Ovary (tissue), 9 donors: ENCODE measurements around the gene UROC1. TPM values are rescaled to one million over a fixed set of nuclear protein-coding genes. Genes with fewer than 3 reads are reported as not detected.
A peak's percentile ranks its signal among the peaks of the same experiment; 100 is the strongest.

ENCODE experiments used
- DNase-seq, 5 donors: peaks; one replicate each; pipeline ENCODE4 v3.0.0-alpha.2; 2019 to 2020
- H3K27ac ChIP-seq, 2 donors: fragments of 200-600 bp; one replicate each; pipeline versions ENCODE4 v1.5.1 to v1.8.0; 2019 to 2022
- H3K27me3 ChIP-seq: fragments of 200-600 bp; one replicate; pipeline ENCODE4 v1.8.0; 2022
- H3K36me3 ChIP-seq: fragments of 200-600 bp; sonication (generic); one replicate; pipeline ENCODE4 v1.5.1; 2019
- H3K4me1 ChIP-seq: one replicate; pipeline ENCODE4 v1.8.1; 2013; ENCODE audit warnings: mild to moderate bottlenecking, moderate library complexity; ENCODE audit not compliant: insufficient read depth
- H3K4me3 ChIP-seq: fragments of 200-600 bp; sonication (generic); one replicate; pipeline ENCODE4 v1.5.1; 2017
- H3K9me3 ChIP-seq, 2 donors: fragments of 200-600 bp in 1 of 2; sonication (generic) in 1 of 2; one replicate each; pipeline versions ENCODE4 v1.5.1 to v1.8.1; 2013 to 2019; ENCODE audit warnings: mild to moderate bottlenecking in 1 of 2, moderate library complexity in 1 of 2
- CTCF ChIP-seq, 3 donors: fragments of 450-650 bp in 2 of 3; fragments of 200-600 bp in 1 of 3; IDR thresholded peaks; one replicate each; pipeline versions ENCODE4 v1.5.1 to v1.8.0; 2016 to 2022; ENCODE audit warnings: antibody characterized with exemption in 3 of 3, mild to moderate bottlenecking in 1 of 3
- EP300 ChIP-seq: sonication (generic); formaldehyde crosslinking; IDR thresholded peaks from one replicate; pipeline ENCODE4 v1.6.1; 2017; ENCODE audit warnings: antibody characterized with exemption
- POLR2A ChIP-seq: fragments of 450-650 bp; IDR thresholded peaks from one replicate; pipeline ENCODE4 v1.6.1; 2017; ENCODE audit warnings: antibody characterized with exemption, mild to moderate bottlenecking, moderate library complexity
- WGBS, 3 donors: extraction: QIAGEN DNeasy Blood & Tissue Kit in 1 of 3; methylation state at CpG; one replicate each; pipeline versions ENCODE4 v1.1.5 to v1.1.7; 2013 to 2017; 5-methylcytosine and 5-hydroxymethylcytosine counted together
- intact Hi-C, 4 donors: fragments of 100-400 bp; cut with DNase I; formaldehyde crosslinking; loops; one replicate each; pipeline versions ENCODE4 v1.11.0 to v1.15.1; 2022 to 2023
- polyA plus RNA-seq, 2 donors: library from polyadenylated mRNA; stranded (reverse); fragments of 200-250 nt in 1 of 2; fragments of 350-450 nt in 1 of 2; fragmentation: Illumina TruSeq in 1 of 2; extraction: RNeasy Lipid Tissue Mini Kit (QIAGEN cat#74804) in 1 of 2; gene quantifications; one replicate each; pipeline ENCODE4 v1.2.3, GENCODE V29; 2013 to 2014
- total RNA-seq, 7 donors: library from RNA; depleted of rRNA in 2 of 7; stranded (reverse); fragments of >200 nt in 2 of 7; fragmentation: NEBNext Ultra II Directional in 3 of 7; extraction: Animal tissue kit (Norgen Biotek cat#: 25700) in 3 of 7; gene quantifications; one replicate each; pipeline versions ENCODE4 v1.1.0 to v1.2.4, GENCODE V29; 2016 to 2023
- donor health status: DM: no; HTN: no; CAD: no; lungs with moderate emphysema.
- donor health status: DM: no; HTN: no; CAD: no.
- donor health status: Bipolar disorder and iron deficiency.
- donor health status: DM: yes; HTN: yes; CAD: no.
- donor health status: DM: no; HTN: no; CAD: no.
- donor health status: DM: yes; HTN: yes; CAD: no.

UROC1 gene
- total and polyA plus RNA-seq, 9 donors: 0.06 to 0.32 (median 0.12) TPM; not detected in 4

DNA sequence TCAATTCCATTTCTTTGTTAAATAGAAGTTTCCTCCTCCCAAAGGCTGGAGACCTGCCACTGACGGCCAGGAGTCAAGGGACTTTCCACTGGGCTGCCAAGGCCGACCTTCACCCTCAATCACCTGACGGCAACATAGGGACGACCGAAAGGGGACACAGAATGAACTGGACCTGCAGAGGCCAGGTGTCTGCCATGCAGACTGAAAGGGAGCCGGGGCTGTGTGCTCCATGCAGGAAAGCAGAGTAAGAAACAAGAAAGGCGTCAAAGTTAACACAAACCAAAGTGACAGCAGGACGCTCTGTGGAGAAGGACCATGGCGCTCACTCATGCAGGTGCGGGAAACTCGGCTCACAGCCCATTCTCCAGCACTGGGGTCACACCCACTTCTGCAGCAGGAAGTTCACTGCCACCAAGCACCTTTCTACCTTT, 67.9 kb downstream of the UROC1 start:
- Histone ChIP-seq H3K9me3 (no peaks in the 10 kb centered on the region), H3K27ac (no peak overlapping the region), H3K4me1 (no peaks in the 10 kb centered on the region), H3K4me3 (no peak overlapping the region), H3K36me3 (no peaks in the 10 kb centered on the region), H3K27me3 (no peaks in the 10 kb centered on the region)
- DNase-seq: peak in 2 of 5 donors; percentile 5 to 9
- TF ChIP-seq POLR2A: no peak
- TF ChIP-seq CTCF (IDR thresholded peaks at IDR 0.05): no peak
- no peak for TF ChIP-seq EP300
- 81 to 85% (median 84%) methylated on average over 11 of the region's 11 CpGs for WGBS, 3 donors
- intact Hi-C loops: no loop called here

- Histone ChIP-seq H3K4me1 (no peaks in the 10 kb centered on the region), H3K9me3 (no peaks in the 10 kb centered on the region), H3K36me3 (no peaks in the 10 kb centered on the region), H3K4me3 (no peak overlapping the region), H3K27ac (no peak overlapping the region), H3K27me3 (no peaks in the 10 kb centered on the region)
- peak in 1 of 5 donors; percentile 4 for DNase-seq
- 81 to 86% (median 83%) methylated on average over 8 of the region's 8 CpGs for WGBS, 3 donors
- intact Hi-C loops: no loop called here
- TF ChIP-seq EP300: no peak
- TF ChIP-seq POLR2A: no peak
- no peak for TF ChIP-seq CTCF (IDR thresholded peaks at IDR 0.05)
Measured at GRCh38 chr3:126448893-126449180, 68.7 kb downstream of the UROC1 start.

DNA sequence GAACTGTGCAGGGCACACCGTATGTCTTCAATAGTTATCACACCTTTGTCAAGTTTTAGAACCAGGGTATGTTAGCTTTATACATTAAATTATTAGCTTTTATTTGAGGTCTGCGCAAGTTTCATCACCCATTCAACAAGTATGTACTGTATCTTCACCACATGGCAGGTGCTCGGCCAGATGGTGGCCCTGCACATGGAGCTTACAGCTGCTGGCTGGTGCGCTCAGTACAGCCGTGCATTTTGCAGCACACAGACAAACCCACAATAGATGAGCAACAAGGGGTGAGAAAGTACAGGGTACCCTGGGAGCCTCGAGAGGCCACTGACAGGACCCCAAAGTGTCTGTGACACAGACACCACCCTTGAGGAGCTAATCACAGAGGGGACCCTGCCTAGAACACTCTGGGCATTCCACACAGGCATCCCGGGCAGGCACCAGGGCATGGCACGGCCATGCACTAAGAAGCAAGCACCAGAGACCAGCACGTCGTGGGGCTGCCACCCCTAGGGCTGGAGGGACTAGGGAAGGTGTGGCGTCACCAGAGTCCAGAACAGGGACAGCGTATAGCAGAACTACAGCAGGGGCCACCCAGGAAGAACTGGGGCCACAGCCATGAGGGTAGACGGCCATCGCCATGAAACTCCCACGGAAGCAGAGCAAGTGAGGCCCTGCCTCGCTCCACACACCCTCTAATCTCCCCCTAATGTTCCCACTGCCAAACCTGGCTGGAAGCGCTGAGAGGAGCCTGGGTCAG, 69.3 kb downstream of the UROC1 start:
- no peaks in the 10 kb centered on the region for H3K27me3 ChIP-seq
- H3K27ac ChIP-seq: no peak overlapping the region
- peak in 2 of 5 donors; percentile 9 to 10 for DNase-seq
- WGBS, 3 donors: 87 to 89% (median 88%) methylated on average over 17 of the region's 17 CpGs
- TF ChIP-seq EP300 (no peak), POLR2A (no peak), CTCF (IDR thresholded peaks at IDR 0.05) (no peak)
- H3K9me3 ChIP-seq: no peaks in the 10 kb centered on the region
- H3K4me1 ChIP-seq: no peaks in the 10 kb centered on the region
- no peak overlapping the region for H3K4me3 ChIP-seq
- H3K36me3 ChIP-seq: no peaks in the 10 kb centered on the region
- intact Hi-C loops: no loop called here

DNA sequence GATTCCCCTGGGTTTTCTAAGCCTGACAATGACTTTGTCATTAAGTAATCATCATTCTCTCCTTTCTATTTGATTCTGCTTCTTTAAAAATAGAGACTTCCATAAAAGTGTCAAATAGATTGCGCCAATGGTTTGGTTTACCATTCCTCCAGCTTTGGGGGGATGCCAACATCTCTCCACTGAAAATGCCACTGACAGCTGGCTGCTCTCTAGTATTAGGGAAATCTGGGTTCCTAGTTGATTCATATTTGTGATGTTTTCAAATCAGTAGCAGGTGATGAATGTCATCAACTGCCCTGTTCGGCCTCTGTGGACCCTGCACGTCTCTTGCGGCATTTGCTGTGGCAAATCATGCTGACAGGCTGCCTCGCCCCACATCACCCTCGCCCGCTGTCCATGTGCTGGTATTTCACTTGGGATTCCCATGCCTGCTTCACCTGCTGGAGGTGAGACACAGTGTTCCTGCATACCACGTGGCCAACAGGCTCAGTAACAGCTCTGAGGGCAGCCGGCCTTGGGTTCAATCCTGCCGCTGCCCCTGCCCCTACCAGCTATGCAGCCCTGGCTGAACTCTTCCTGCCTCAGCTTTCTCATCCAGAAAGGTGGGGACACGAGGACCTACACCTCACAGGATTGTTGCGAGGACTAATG, 70.0 kb downstream of the UROC1 start:
- H3K36me3 ChIP-seq: no peaks in the 10 kb centered on the region
- DNase-seq: peak in 2 of 5 donors; percentile 7 to 10
- H3K27ac ChIP-seq: no peak overlapping the region
- no peaks in the 10 kb centered on the region for H3K27me3 ChIP-seq
- intact Hi-C loops: no loop called here
- H3K4me3 ChIP-seq: no peak overlapping the region
- TF ChIP-seq EP300: no peak
- TF ChIP-seq CTCF (IDR thresholded peaks at IDR 0.05): no peak
- no peak for TF ChIP-seq POLR2A
- no peaks in the 10 kb centered on the region for H3K4me1 ChIP-seq
- WGBS, 3 donors: 61 to 80% (median 67%) methylated on average over 11 to 12 of the region's 12 CpGs
- no peaks in the 10 kb centered on the region for H3K9me3 ChIP-seq
